ENCODE results near the gene CFHR5.
"Not testable (repeated sequence)": the region's sequence is repeated elsewhere in the genome, so short reads cannot be mapped to it uniquely, and the experiment has no call there.

The CFHR5 gene

GRCh38 chr1:197021716-197022115, 44.4 kb downstream of the CFHR5 start:
- DNase-seq, result no peak

- no peak for DNase-seq
These were observed 47.1 kb downstream of the CFHR5 start for GRCh38 chr1:197024460-197024859.

- peak; percentile 44 for DNase-seq
These were observed 50.0 kb downstream of the CFHR5 start for GRCh38 chr1:197027359-197027758.

GRCh38 chr1:197029749-197030148, 52.4 kb downstream of the CFHR5 start:
- DNase-seq, result no peak

- DNase-seq, result not testable (repeated sequence)
These were observed 57.4 kb downstream of the CFHR5 start for GRCh38 chr1:197034631-197035339.

- no peak for DNase-seq
These were observed 59.5 kb downstream of the CFHR5 start for GRCh38 chr1:197036861-197037260.

- no peak for DNase-seq
These were observed 64.4 kb downstream of the CFHR5 start for GRCh38 chr1:197041486-197042353.

- peak; percentile 89 for DNase-seq
These were observed 65.5 kb downstream of the CFHR5 start for GRCh38 chr1:197042676-197043341.

- no peak for DNase-seq
These were observed 71.7 kb downstream of the CFHR5 start for GRCh38 chr1:197049100-197049499.

Data from NCI-H510A treated with DMSO at 0.1 percent for 48 hours (cell line).